Measurements from ENCODE around the gene LRBA.
"Not testable (repeated sequence)": the region's sequence is repeated elsewhere in the genome, so short reads cannot be mapped to it uniquely, and the experiment has no call there.

Gene LRBA

GRCh38 chr4:151014521-151015458, at the start of gene LRBA:
TSS of gene LRBA (minus strand) at chr4:151015284. CDS start at chr4:151014642, 642 bp downstream.
- peak; percentile 90 for DNase-seq (ENCODE audit: low spot score)

GRCh38 chr4:151063143-151063542, 48.1 kb upstream of the LRBA start:
- not testable (repeated sequence) for DNase-seq (ENCODE audit: low spot score)

- no peak for DNase-seq (ENCODE audit: low spot score)
These were observed 40.5 kb upstream of the LRBA start for GRCh38 chr4:151055539-151055938.

- no peak for DNase-seq (ENCODE audit: low spot score)
These were observed 37.7 kb upstream of the LRBA start for GRCh38 chr4:151052785-151053184.

- DNase-seq (ENCODE audit: low spot score): no peak
These were observed 34.4 kb upstream of the LRBA start for GRCh38 chr4:151049430-151049884.

- DNase-seq (ENCODE audit: low spot score): no peak
These were observed 33.8 kb upstream of the LRBA start for GRCh38 chr4:151048913-151049312.

- no peak for DNase-seq (ENCODE audit: low spot score)
These were observed 31.5 kb upstream of the LRBA start for GRCh38 chr4:151046609-151047008.

GRCh38 chr4:151045907-151046306, 30.8 kb upstream of the LRBA start:
- peak; percentile 19 for DNase-seq (ENCODE audit: low spot score)

- DNase-seq (ENCODE audit: low spot score): no peak
These were observed 28.9 kb upstream of the LRBA start for GRCh38 chr4:151043803-151044515.

GRCh38 chr4:151039733-151040132, 24.6 kb upstream of the LRBA start:
- no peak for DNase-seq (ENCODE audit: low spot score)

GRCh38 chr4:151038452-151039157, 23.5 kb upstream of the LRBA start:
- DNase-seq (ENCODE audit: low spot score): no peak

GRCh38 chr4:151035911-151036310, 20.8 kb upstream of the LRBA start:
- DNase-seq (ENCODE audit: low spot score): no peak

GRCh38 chr4:151035328-151035727, 20.2 kb upstream of the LRBA start:
- DNase-seq (ENCODE audit: low spot score): no peak

GRCh38 chr4:151034829-151035228, 19.7 kb upstream of the LRBA start:
- no peak for DNase-seq (ENCODE audit: low spot score)

GRCh38 chr4:151031831-151032605, 16.9 kb upstream of the LRBA start:
- DNase-seq (ENCODE audit: low spot score): peak; percentile 86

GRCh38 chr4:151029537-151029936, 14.5 kb upstream of the LRBA start:
- peak; percentile 67 for DNase-seq (ENCODE audit: low spot score)

- DNase-seq (ENCODE audit: low spot score): not testable (repeated sequence)
These were observed 13.9 kb upstream of the LRBA start for GRCh38 chr4:151029006-151029405.

GRCh38 chr4:151025759-151026158, 10.7 kb upstream of the LRBA start:
- no peak for DNase-seq (ENCODE audit: low spot score)

GRCh38 chr4:151022586-151022985, 7.5 kb upstream of the LRBA start:
- no peak for DNase-seq (ENCODE audit: low spot score)

- DNase-seq (ENCODE audit: low spot score): no peak
These were observed 6.7 kb upstream of the LRBA start for GRCh38 chr4:151021637-151022334.

Data from activated CD4-positive, alpha-beta T cell treated with anti-CD3 and anti-CD28 coated beads, Interleukin-2, Interleukin-4, amounts not matched to agents 100 ng/mL and 50 ng/mL, durations not matched to agents 16 hours and 8 hours (primary cell).